GM12878 (cell line): ENCODE data around the gene SETBP1. TPM values are rescaled to one million over a fixed set of nuclear protein-coding genes. Genes with fewer than 3 reads are reported as not detected.

Experiments used
- ATAC-seq: fragments of 200-7000 bp; cut with Tn5 transposase; 3 replicates; pipeline ENCODE4 v1.9.1; 2020; ENCODE audit warnings: mild to moderate bottlenecking, moderate library complexity
- BruUV-seq: library from RNA; stranded (reverse); fragments of 400-500 nt; replicated peaks from 2 replicates; lab custom pipeline; 2021; lab: Mats Ljungman, UMichigan
- CTCF ChIA-PET: fragments of 300-600 bp; sonication (Branson Sonifier 250); formaldehyde crosslinking; extraction: SDS; loops from one replicate; lab custom pipeline; 2021; ENCODE audit warnings: inconsistent platforms; lab: Yijun Ruan, JAX
- POLR2A ChIA-PET: fragments of 350-600 bp; formaldehyde crosslinking; extraction: SDS; loops from one replicate; lab custom pipeline; 2021; ENCODE audit warnings: inconsistent platforms; lab: Charles Lee
- RAD21 ChIA-PET: fragments of 300-600 bp; sonication (Branson Sonifier 250); formaldehyde crosslinking; loops from one replicate; lab custom pipeline; 2023; ENCODE audit warnings: antibody characterized with exemption; ENCODE audit not compliant: unreplicated experiment; lab: Charles Lee
- SMC1A ChIA-PET: fragments of 300-600 bp; sonication (Branson Sonifier 250); formaldehyde crosslinking; loops from one replicate; lab custom pipeline; 2023; ENCODE audit not compliant: unreplicated experiment, uncharacterized antibody; lab: Charles Lee
- DNase-seq: peaks from one replicate; pipeline ENCODE4 v3.0.0-alpha.2; 2011; ENCODE audit warnings: low read depth, low spot score
- FAIRE-seq: peaks from 3 replicates; lab custom pipeline; 2011; peaks lifted over from hg19 to GRCh38; lab: Jason Lieb, UNC
- H2AFZ ChIP-seq: 2 replicates; pipeline ENCODE4 v1.6.0; 2011; ENCODE audit warnings: low read depth, low read length, control low read depth; ENCODE audit not compliant: control insufficient read depth
- H3K27ac ChIP-seq: 2 replicates; pipeline ENCODE4 v1.5.1; 2011; ENCODE audit warnings: control low read depth; ENCODE audit not compliant: control insufficient read depth, insufficient read depth
- H3K27me3 ChIP-seq, 2 experiments: replicated peaks in 1 of 2; 2 replicates each; pipeline versions ENCODE4 v1.6.0 to v1.6.1; 2011; ENCODE audit warnings: low read length in 1 of 2; ENCODE audit not compliant: control insufficient read depth in 2 of 2, insufficient read depth in 2 of 2
- H3K36me3 ChIP-seq, 2 experiments: 2 replicates each; pipeline ENCODE4 v1.5.1; 2011; ENCODE audit warnings: low read length in 1 of 2; ENCODE audit not compliant: control insufficient read depth in 2 of 2, insufficient read depth in 2 of 2
- H3K4me1 ChIP-seq: 2 replicates; pipeline ENCODE4 v1.6.1; 2011; ENCODE audit warnings: mild to moderate bottlenecking, low read length, moderate library complexity, mixed read lengths; ENCODE audit not compliant: control insufficient read depth, insufficient read depth
- H3K4me2 ChIP-seq: 2 replicates; pipeline ENCODE4 v1.6.0; 2011; ENCODE audit warnings: control low read depth; ENCODE audit not compliant: control insufficient read depth, insufficient read depth
- H3K4me3 ChIP-seq: fragments of 200-600 bp; sonication (generic); 2 replicates; pipeline ENCODE4 v1.5.1; 2016
- H3K79me2 ChIP-seq: 2 replicates; pipeline ENCODE4 v1.6.0; 2011; ENCODE audit warnings: low read length; ENCODE audit not compliant: control insufficient read depth, insufficient read depth
- H3K9ac ChIP-seq: 2 replicates; pipeline ENCODE4 v1.8.0; 2011; ENCODE audit warnings: low read length, control low read depth, mixed read lengths; ENCODE audit not compliant: control insufficient read depth, insufficient read depth
- H3K9me3 ChIP-seq: replicated peaks from 3 replicates; pipeline ENCODE4 v1.5.1; 2011; ENCODE audit warnings: mild to moderate bottlenecking, low read length; ENCODE audit not compliant: control insufficient read depth, insufficient read depth
- H4K20me1 ChIP-seq: 2 replicates; pipeline ENCODE4 v1.6.0; 2011; ENCODE audit not compliant: control insufficient read depth, insufficient read depth
- HDAC2 ChIP-seq: fragments of 200-600 bp; sonication (generic); IDR thresholded peaks from 2 replicates; pipeline ENCODE4 v1.6.1; 2017
- NR2F1 ChIP-seq: fragments of 450-650 bp; conservative IDR thresholded peaks from 2 replicates; pipeline ENCODE4 v1.6.1; 2017; ENCODE audit warnings: mild to moderate bottlenecking
- ZBED1 ChIP-seq: IDR thresholded peaks from 2 replicates; pipeline ENCODE4 v1.6.1; 2016; ENCODE audit warnings: borderline replicate concordance
- WGBS: methylation state at CpG from one replicate; pipeline ENCODE4 v1.1.6; 2016; ENCODE audit warnings: low lambda C conversion rate; ENCODE audit not compliant: insufficient replicate concordance, insufficient coverage; ENCODE audit errors: missing lambda C conversion rate; 5-methylcytosine and 5-hydroxymethylcytosine counted together
- in situ Hi-C: fragments of 300-500 bp; cut with MboI; formaldehyde crosslinking; loops from 9 replicates; pipeline ENCODE4 v1.14.3; 2018; ENCODE audit warnings: mixed read lengths
- intact Hi-C: fragments of 100-400 bp; cut with micrococcal nuclease; formaldehyde crosslinking; loops from one replicate; pipeline ENCODE4 v1.14.2; 2022; ENCODE audit not compliant: unreplicated experiment
- polyA plus RNA-seq, 11 experiments: library from polyadenylated mRNA; depleted of rRNA in 4 of 11; unstranded in 6 of 11; stranded (reverse) in 5 of 11; fragments of >200 nt; fragmentation: Nextera tagmentation in 4 of 11; fragmentation: Illumina TruSeq in 1 of 11; extraction: Ambion mirVana in 4 of 11; extraction: Trizol in 1 of 11; gene quantifications; 1 replicate in 1 of 11; 2 replicates in 10 of 11; pipeline versions ENCODE4 v1.2.1 to v1.2.3, GENCODE V29; 2011 to 2016; ENCODE audit warnings: inconsistent platforms in 2 of 11, missing spikeins in 2 of 11, low read depth in 1 of 11
- total RNA-seq, 4 experiments: library from RNA; depleted of rRNA in 3 of 4; stranded (reverse); fragments of >200 nt in 3 of 4; fragmentation: Illumina TruSeq in 1 of 4; extraction: Trizol in 1 of 4; gene quantifications; 2 replicates each; pipeline versions ENCODE4 v1.2.1 to v1.2.3, GENCODE V29; 2013 to 2021
- TF ChIP-seq, protein P1 (sequence below): IDR thresholded peaks from 2 replicates; pipeline ENCODE4 v1.6.1; 2011; ENCODE audit warnings: low read depth, low read length, improper control_type of control experiment, borderline replicate concordance
- TF ChIP-seq, protein P2 (sequence below): IDR thresholded peaks from 2 replicates; pipeline ENCODE4 v1.6.1; 2012; ENCODE audit warnings: mild to moderate bottlenecking, low read depth, low read length
- TF ChIP-seq, protein P3 (sequence below): fragments of 450-650 bp; IDR thresholded peaks from 2 replicates; pipeline ENCODE4 v1.6.1; 2017; ENCODE audit warnings: low read depth, mild to moderate bottlenecking, moderate library complexity

The SETBP1 gene
- total and polyA plus RNA-seq, 10 of the 15 experiments (the other 5 are each of a cell fraction or from before 2014, with no cell fraction given) = 0.99 to 29.7 (median 8.3) TPM

DNA sequence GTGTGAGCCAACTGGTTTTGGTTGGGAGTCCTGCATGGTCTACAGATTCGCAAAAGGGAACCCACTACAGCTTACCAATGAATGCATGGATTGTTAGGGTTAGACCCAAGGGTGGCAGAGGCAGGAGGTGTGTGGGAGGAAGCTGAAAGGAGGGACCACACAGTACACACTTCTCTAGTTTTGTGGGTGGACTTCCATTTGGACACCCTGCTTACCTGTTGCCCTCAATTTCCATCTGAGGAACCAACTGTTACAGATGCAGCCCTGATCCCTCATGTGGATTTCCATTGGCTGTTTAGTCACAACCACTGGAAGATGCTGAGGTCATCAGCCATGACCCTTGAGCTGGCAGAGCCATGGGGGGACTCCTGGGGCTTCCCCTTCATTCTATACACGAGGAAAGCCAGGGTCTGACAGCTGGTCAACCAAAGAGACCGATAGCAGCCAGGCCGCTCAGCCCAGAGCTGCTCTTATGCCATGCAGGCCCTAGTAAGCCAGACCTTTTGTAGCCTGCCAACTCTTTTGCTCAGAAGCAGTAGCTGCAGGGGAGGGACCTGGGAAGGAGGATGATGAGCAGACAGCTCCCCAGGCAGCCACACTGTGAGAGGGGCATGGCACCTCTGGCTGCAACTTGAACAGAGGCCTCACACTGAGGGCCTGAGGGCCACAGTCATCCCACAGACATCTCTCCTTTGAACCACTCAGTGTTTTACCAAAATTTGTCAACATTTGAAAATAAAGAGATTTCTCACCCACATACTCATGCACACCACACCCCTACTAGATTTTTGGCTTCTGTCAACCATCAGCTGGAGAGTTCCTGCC, 162.1 kb downstream of the SETBP1 start:
- BruUV-seq = no TSS peak
- Histone ChIP-seq H2AFZ (no peak overlapping the region), H3K27me3 (no peaks in the 10 kb centered on the region)
- 47% methylated on average over 4 of the region's 4 CpGs for WGBS
- TF ChIP-seq ZBED1 (no peak), NR2F1 (0 out of 2 replicates have a peak, but pooled peaks have one; percentile 2)
- TF ChIP-seq, all 136 proteins: peak for 1
- no peak for FAIRE-seq
- ChIA-PET POLR2A (interaction anchor here (0.9 to 1.4 kb wide), 2 partner anchors 8 to 45 kb away, joined by 3 to 4 read pairs; no protein-coding TSS in a partner anchor), RAD21 (interaction anchor here (1.0 to 3.1 kb wide), 4 partner anchors 10 to 163 kb away, joined by 3 to 16 read pairs (median 4); no protein-coding TSS in a partner anchor), SMC1A (interaction anchor here (1.0 to 3.9 kb wide), 13 partner anchors 10 to 83 kb away, joined by 3 to 28 read pairs (median 5); no protein-coding TSS in a partner anchor), CTCF (interaction anchor here (1.0 to 3.6 kb wide), 4 partner anchors 11 to 160 kb away, joined by 3 to 9 read pairs (median 5); no protein-coding TSS in a partner anchor)
- in situ Hi-C loops (no loop called here), intact Hi-C loops (no loop called here)
- Histone ChIP-seq H3K4me3 (no peak overlapping the region), H3K79me2 (no peaks in the 10 kb centered on the region), H3K27ac (no peak overlapping the region), H3K9ac (no peak overlapping the region), H3K4me1 (peaks cover 23% of the 10 kb centered on the region), H3K9me3 (peaks cover 1% of the 10 kb centered on the region; the same call in 1 of the 3 replicates), H3K36me3 (no peaks in the 10 kb centered on the region; a peak in 1 of 4 replicates), H3K4me2 (no peak overlapping the region), H4K20me1 (no peaks in the 10 kb centered on the region)
- DNase-seq = no peak
- ATAC-seq = peak; percentile 16

DNA sequence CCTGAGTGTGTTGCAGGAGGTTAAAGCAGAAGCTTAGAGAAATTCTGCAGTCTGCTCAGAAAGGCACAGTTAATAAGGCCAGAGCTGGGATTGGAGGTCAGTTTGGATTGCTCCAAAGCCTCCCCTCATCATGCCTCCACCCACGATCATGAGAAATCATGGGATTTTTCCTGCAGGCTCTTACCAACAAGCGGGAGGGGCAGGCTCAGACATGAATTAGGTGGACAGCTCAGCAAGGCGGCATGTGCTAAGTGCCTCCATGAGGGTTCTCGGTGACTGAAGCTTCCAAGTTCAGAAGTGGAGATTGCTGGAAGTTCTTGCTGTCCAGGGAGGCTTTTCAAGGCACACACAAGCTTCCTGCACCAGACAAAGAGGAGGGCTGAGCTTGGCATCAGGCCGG, 163.8 kb downstream of the SETBP1 start:
- H2AFZ ChIP-seq = no peak overlapping the region
- H3K4me3 ChIP-seq = no peak overlapping the region
- H3K9ac ChIP-seq = no peak overlapping the region
- H3K4me2 ChIP-seq = no peak overlapping the region
- H3K9me3 ChIP-seq = peaks cover 1% of the 10 kb centered on the region; the same call in 1 of the 3 replicates
- ChIA-PET SMC1A (interaction anchor here (1.1 kb wide), 1 partner anchor 61 kb away, joined by 3 read pairs; no protein-coding TSS in a partner anchor), POLR2A (interaction anchor here (1.9 kb wide), 1 partner anchor 9 kb away, joined by 5 read pairs; no protein-coding TSS in a partner anchor), RAD21 (no interaction called here), CTCF (no interaction called here)
- intact Hi-C loops = no loop called here
- H3K79me2 ChIP-seq = no peaks in the 10 kb centered on the region
- H3K27ac ChIP-seq = no peak overlapping the region
- TF ChIP-seq, protein P1, sequence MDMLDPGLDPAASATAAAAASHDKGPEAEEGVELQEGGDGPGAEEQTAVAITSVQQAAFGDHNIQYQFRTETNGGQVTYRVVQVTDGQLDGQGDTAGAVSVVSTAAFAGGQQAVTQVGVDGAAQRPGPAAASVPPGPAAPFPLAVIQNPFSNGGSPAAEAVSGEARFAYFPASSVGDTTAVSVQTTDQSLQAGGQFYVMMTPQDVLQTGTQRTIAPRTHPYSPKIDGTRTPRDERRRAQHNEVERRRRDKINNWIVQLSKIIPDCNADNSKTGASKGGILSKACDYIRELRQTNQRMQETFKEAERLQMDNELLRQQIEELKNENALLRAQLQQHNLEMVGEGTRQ = no peak
- TF ChIP-seq, protein P2, sequence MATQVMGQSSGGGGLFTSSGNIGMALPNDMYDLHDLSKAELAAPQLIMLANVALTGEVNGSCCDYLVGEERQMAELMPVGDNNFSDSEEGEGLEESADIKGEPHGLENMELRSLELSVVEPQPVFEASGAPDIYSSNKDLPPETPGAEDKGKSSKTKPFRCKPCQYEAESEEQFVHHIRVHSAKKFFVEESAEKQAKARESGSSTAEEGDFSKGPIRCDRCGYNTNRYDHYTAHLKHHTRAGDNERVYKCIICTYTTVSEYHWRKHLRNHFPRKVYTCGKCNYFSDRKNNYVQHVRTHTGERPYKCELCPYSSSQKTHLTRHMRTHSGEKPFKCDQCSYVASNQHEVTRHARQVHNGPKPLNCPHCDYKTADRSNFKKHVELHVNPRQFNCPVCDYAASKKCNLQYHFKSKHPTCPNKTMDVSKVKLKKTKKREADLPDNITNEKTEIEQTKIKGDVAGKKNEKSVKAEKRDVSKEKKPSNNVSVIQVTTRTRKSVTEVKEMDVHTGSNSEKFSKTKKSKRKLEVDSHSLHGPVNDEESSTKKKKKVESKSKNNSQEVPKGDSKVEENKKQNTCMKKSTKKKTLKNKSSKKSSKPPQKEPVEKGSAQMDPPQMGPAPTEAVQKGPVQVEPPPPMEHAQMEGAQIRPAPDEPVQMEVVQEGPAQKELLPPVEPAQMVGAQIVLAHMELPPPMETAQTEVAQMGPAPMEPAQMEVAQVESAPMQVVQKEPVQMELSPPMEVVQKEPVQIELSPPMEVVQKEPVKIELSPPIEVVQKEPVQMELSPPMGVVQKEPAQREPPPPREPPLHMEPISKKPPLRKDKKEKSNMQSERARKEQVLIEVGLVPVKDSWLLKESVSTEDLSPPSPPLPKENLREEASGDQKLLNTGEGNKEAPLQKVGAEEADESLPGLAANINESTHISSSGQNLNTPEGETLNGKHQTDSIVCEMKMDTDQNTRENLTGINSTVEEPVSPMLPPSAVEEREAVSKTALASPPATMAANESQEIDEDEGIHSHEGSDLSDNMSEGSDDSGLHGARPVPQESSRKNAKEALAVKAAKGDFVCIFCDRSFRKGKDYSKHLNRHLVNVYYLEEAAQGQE = no peak
- TF ChIP-seq HDAC2 = no peak
- TF ChIP-seq, protein P3, sequence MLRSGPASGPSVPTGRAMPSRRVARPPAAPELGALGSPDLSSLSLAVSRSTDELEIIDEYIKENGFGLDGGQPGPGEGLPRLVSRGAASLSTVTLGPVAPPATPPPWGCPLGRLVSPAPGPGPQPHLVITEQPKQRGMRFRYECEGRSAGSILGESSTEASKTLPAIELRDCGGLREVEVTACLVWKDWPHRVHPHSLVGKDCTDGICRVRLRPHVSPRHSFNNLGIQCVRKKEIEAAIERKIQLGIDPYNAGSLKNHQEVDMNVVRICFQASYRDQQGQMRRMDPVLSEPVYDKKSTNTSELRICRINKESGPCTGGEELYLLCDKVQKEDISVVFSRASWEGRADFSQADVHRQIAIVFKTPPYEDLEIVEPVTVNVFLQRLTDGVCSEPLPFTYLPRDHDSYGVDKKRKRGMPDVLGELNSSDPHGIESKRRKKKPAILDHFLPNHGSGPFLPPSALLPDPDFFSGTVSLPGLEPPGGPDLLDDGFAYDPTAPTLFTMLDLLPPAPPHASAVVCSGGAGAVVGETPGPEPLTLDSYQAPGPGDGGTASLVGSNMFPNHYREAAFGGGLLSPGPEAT = no peak
- peaks cover 12% of the 10 kb centered on the region for H3K4me1 ChIP-seq
- 55% methylated on average over 5 of the region's 5 CpGs for WGBS
- FAIRE-seq = no peak
- H4K20me1 ChIP-seq = no peaks in the 10 kb centered on the region
- no peaks in the 10 kb centered on the region for H3K27me3 ChIP-seq
- no peak for ATAC-seq
- DNase-seq = no peak
- no TSS peak for BruUV-seq
- no peaks in the 10 kb centered on the region; a peak in 1 of 4 replicates for H3K36me3 ChIP-seq
- in situ Hi-C loops = no loop called here
